GM13977 (cell line): ENCODE measurements around the gene GLS.

ENCODE experiments used
- DNase-seq: peaks from one replicate; pipeline ENCODE4 v3.0.0; 2012; ENCODE audit warnings: low spot score
- CTCF ChIP-seq: IDR thresholded peaks from 2 replicates; pipeline ENCODE4 v1.5.1; 2012; ENCODE audit warnings: mild to moderate bottlenecking, control low read depth; ENCODE audit not compliant: insufficient read depth; ENCODE audit errors: extremely low read depth, missing control alignments
- in situ Hi-C: fragments of 300-500 bp; cut with MboI; formaldehyde crosslinking; loops from one replicate; pipeline ENCODE4 v1.12.0; 2022; ENCODE audit warnings: low sequenced_read_pairs, low pct_unique_long_range_greater_than_20kb, mixed read lengths, inconsistent platforms; ENCODE audit not compliant: unreplicated experiment

Gene GLS

GRCh38 chr2:190910341-190911136, 29.9 kb downstream of the GLS start:
- in situ Hi-C loops: no loop called here
- TF ChIP-seq CTCF: no peak
- DNase-seq: no peak

- in situ Hi-C loops: no loop called here
- TF ChIP-seq CTCF: no peak
- DNase-seq: peak; percentile 31
Measured at GRCh38 chr2:190911813-190912212, 31.2 kb downstream of the GLS start.

GRCh38 chr2:190912726-190913125, 32.1 kb downstream of the GLS start:
- TF ChIP-seq CTCF: no peak
- DNase-seq: no peak
- in situ Hi-C loops: no loop called here

- DNase-seq: no peak
- in situ Hi-C loops: no loop called here
- TF ChIP-seq CTCF: no peak
Measured at GRCh38 chr2:190913725-190914124, 33.1 kb downstream of the GLS start.

- TF ChIP-seq CTCF: no peak
- in situ Hi-C loops: no loop called here
- no peak for DNase-seq
Measured at GRCh38 chr2:190916829-190917228, 36.2 kb downstream of the GLS start.

- no peak for DNase-seq
- in situ Hi-C loops: no loop called here
- no peak for TF ChIP-seq CTCF
Measured at GRCh38 chr2:190920085-190920484, 39.5 kb downstream of the GLS start.

- TF ChIP-seq CTCF: no peak
- in situ Hi-C loops: no loop called here
- DNase-seq: no peak
Measured at GRCh38 chr2:190922376-190922775, 41.8 kb downstream of the GLS start.
